ENCODE data around the gene OLFML2A. TPM values are rescaled to one million over a fixed set of nuclear protein-coding genes. Genes with fewer than 3 reads are reported as not detected.
A peak's percentile ranks its signal among the peaks of the same experiment; 100 is the strongest.

The OLFML2A gene
- total RNA-seq, 4 donors from 2014 or later = 44.7 to 328 (median 169) TPM

DNA sequence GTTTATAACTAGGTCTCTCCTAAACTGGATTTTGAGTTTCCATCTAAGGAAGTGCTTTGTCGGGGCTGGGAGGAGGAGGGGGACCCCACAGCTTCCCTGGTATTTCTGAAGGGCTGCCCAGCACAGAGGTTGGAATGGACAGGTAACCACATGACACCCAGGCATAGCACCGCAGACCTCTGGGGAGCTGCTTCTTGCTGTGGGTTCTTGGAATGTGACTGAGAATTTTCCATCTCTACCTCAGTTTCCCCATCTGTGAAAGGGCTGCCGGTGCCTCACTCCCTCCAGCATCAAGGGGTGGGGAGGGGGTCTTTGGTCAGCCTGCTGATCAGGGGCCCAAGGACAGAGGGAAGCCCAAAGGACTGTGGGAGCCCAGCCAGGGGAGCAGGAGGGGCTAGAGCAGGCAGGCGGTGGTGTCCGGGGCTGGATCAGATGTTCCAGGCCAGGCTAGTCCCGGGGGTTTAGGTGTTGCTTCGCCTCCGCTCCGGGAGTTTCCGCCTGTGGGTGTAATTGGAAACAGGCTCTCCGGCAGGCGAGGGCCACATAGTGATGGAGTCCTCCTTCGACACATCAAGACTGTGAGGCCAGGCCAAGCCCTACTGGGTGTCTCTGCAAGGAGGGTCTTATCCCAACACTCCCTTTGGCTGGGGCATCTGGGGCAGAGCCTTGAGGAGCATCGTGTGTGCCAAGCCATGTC lies 3.3 kb downstream of the OLFML2A start:
- no peak overlapping the region for H3K4me3 ChIP-seq
- H3K9me3 ChIP-seq = no peaks in the 10 kb centered on the region
- H3K27ac ChIP-seq = peak overlapping the region; percentile 70 to 90 (median 82)
- peaks cover 5 to 84% (median 30%) of the 10 kb centered on the region in 4 donors for H3K4me1 ChIP-seq
- DNase-seq (ENCODE audit: low spot score in 2 of 2) = no peak
- 32 to 54% methylated on average over 3 to 14 of the region's 14 CpGs for WGBS, 2 donors
- no peaks in the 10 kb centered on the region for H3K36me3 ChIP-seq
- no peaks in the 10 kb centered on the region for H3K27me3 ChIP-seq
- TF ChIP-seq, protein P1, sequence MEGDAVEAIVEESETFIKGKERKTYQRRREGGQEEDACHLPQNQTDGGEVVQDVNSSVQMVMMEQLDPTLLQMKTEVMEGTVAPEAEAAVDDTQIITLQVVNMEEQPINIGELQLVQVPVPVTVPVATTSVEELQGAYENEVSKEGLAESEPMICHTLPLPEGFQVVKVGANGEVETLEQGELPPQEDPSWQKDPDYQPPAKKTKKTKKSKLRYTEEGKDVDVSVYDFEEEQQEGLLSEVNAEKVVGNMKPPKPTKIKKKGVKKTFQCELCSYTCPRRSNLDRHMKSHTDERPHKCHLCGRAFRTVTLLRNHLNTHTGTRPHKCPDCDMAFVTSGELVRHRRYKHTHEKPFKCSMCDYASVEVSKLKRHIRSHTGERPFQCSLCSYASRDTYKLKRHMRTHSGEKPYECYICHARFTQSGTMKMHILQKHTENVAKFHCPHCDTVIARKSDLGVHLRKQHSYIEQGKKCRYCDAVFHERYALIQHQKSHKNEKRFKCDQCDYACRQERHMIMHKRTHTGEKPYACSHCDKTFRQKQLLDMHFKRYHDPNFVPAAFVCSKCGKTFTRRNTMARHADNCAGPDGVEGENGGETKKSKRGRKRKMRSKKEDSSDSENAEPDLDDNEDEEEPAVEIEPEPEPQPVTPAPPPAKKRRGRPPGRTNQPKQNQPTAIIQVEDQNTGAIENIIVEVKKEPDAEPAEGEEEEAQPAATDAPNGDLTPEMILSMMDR (IDR thresholded peaks at IDR 0.05) = no peak
- TF ChIP-seq POLR2A (IDR thresholded peaks at IDR 0.05) = no peak
- no peak for TF ChIP-seq EP300 (IDR thresholded peaks at IDR 0.05)

DNA sequence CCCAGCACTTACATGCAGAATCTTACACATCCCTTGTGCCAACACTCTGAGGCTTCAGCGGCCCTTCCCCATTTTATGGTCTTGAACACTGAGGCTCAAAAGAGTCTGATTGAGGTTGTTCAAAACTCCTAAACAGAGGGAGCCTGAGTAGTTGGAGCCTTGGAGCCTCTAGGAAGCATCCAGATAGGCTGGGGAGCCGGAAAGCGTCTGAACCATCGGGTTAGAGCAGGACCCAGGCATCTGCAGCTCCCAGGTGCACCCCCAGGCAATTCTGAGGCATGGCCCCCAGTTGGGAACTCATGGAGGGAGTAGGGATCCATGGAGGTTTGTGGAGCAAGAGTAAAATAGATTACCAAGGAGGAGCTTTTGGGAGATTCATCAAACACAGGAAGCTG lies 3.8 kb downstream of the OLFML2A start:
- Histone ChIP-seq H3K27me3 (no peaks in the 10 kb centered on the region), H3K4me1 (peaks cover 5 to 84% (median 30%) of the 10 kb centered on the region in 4 donors), H3K9me3 (no peaks in the 10 kb centered on the region), H3K4me3 (no peak overlapping the region), H3K27ac (peak overlapping the region; percentile 70 to 90 (median 82)), H3K36me3 (no peaks in the 10 kb centered on the region)
- no peak for DNase-seq (ENCODE audit: low spot score in 2 of 2)
- TF ChIP-seq EP300 (IDR thresholded peaks at IDR 0.05) (no peak), POLR2A (IDR thresholded peaks at IDR 0.05) (no peak)
- TF ChIP-seq, protein P1 (IDR thresholded peaks at IDR 0.05) = no peak
- 92 to 96% methylated on average over 4 of the region's 4 CpGs for WGBS, 2 donors

DNA sequence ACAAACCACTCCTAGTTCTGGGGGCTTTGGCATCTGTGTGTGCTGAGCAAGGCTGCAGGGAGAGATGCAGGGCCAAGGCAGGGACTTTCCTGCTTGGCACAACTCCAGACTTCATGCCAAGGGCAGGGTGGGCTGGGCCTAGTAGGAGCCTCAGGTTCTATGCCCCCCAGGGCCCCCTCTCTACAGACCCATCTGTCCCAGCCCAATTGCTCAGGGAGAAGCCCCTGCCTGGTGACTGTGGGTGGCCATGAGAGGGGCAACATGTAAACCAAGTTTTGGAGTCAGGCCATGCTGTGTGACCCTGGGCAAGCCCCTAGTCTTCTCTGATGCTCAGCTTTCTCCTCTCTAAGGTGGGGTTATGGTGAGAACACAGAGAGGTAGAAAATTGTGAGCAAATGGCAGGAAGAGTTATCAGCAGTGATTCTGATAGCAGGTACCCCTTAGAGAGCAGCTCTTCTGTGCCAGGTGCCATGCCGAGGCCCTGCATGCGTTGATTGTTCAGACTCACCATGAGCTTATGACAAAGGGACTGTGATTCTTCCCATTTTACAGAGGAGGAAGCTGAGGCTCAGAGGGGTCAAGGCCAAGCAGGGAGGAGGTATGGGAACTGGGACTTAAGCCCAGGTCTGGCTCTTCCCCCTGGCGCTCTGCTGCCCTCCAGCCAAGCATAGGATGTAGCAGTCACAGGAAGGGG lies 5.2 kb downstream of the OLFML2A start:
- H3K4me1 ChIP-seq = peaks cover 5 to 73% (median 24%) of the 10 kb centered on the region in 4 donors
- 56 to 71% methylated on average over 3 of the region's 3 CpGs for WGBS, 2 donors
- H3K36me3 ChIP-seq = peaks cover 0 to 3% (median 0%) of the 10 kb centered on the region in 3 donors
- DNase-seq (ENCODE audit: low spot score in 2 of 2) = no peak
- no peaks in the 10 kb centered on the region for H3K27me3 ChIP-seq
- peak overlapping the region in 3 of 4 donors; percentile 11 to 90 (median 87) for H3K27ac ChIP-seq
- no peaks in the 10 kb centered on the region for H3K9me3 ChIP-seq
- H3K4me3 ChIP-seq = no peak overlapping the region
- TF ChIP-seq, protein P1 (IDR thresholded peaks at IDR 0.05) = no peak
- no peak for TF ChIP-seq POLR2A (IDR thresholded peaks at IDR 0.05)
- no peak for TF ChIP-seq EP300 (IDR thresholded peaks at IDR 0.05)

DNA sequence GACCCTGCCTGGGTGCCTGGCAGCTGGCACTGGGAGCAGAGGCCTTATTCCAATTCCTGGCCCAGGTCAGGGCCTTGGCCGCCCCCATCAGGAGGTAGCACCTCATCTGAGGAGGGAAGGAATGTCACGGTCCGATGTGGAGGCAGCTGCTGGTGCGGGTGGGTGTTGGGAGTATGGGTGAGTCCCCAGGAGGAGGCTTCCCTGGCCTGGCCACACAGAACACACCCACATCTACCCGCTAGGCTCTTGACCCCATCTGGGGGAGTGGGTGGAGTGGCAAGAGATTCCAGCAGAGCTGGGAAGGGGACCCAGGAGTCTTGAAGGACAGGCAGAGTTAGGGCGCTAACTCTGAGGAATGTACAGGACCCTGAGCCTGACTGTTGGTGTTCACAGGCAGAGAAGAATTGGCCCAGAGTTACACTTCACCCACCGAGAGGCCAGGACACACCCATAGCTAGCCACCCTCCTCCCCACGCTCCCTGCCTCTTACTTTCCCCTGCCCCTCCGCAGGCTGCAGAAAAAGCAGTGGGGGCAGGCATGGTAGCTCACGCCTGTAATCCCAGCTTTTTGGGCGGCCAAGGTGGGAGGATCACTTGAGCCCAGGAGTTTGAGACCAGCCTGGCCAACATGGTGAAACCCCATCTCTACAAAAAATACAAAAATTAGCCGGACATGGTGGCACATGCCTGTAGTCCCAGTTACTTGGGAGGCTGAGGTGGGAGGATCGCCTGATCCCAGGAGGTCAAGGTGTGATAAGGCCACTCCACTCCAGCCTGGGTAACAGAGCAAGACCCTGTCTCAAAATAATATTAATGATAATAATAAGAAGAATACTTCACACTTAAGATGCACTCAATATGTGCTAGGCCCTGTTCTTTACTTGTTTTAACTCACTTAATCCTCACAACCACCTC lies 6.0 kb downstream of the OLFML2A start:
- no peak for TF ChIP-seq EP300 (IDR thresholded peaks at IDR 0.05)
- TF ChIP-seq, protein P1 (IDR thresholded peaks at IDR 0.05) = no peak
- TF ChIP-seq POLR2A (IDR thresholded peaks at IDR 0.05) = no peak
- peaks cover 0 to 10% (median 0%) of the 10 kb centered on the region in 3 donors for H3K36me3 ChIP-seq
- H3K27ac ChIP-seq = peak overlapping the region in 3 of 4 donors; percentile 11 to 87 (median 87)
- 53 to 65% methylated on average over 10 to 13 of the region's 13 CpGs for WGBS, 2 donors
- H3K27me3 ChIP-seq = no peaks in the 10 kb centered on the region
- DNase-seq (ENCODE audit: low spot score in 2 of 2) = no peak
- peaks cover 5 to 65% (median 24%) of the 10 kb centered on the region in 4 donors for H3K4me1 ChIP-seq
- no peak overlapping the region for H3K4me3 ChIP-seq
- H3K9me3 ChIP-seq = no peaks in the 10 kb centered on the region
